AG04450 (cell line): ENCODE data around the gene TOMM6. TPM values are rescaled to one million over a fixed set of nuclear protein-coding genes. Genes with fewer than 3 reads are reported as not detected.

ENCODE experiments used
- CTCF ChIA-PET: fragments of 300-600, 350-600 bp; formaldehyde crosslinking; extraction: SDS; loops from one replicate; lab custom pipeline; 2022; ENCODE audit warnings: antibody characterized with exemption, inconsistent platforms; lab: Charles Lee
- POLR2A ChIA-PET: fragments of 350-600 bp; formaldehyde crosslinking; extraction: SDS; loops from one replicate; lab custom pipeline; 2021; ENCODE audit warnings: antibody characterized with exemption, inconsistent platforms; lab: Yijun Ruan, JAX
- DNase-seq: peaks from one replicate; pipeline ENCODE4 v3.0.0-alpha.2; 2011; ENCODE audit warnings: low read depth, low spot score
- H3K27ac ChIP-seq: one replicate; pipeline ENCODE4 v1.5.1; 2012; ENCODE audit warnings: low read depth, low read length, control low read depth
- H3K27me3 ChIP-seq: one replicate; pipeline ENCODE4 v1.6.0; 2012; ENCODE audit warnings: low read length; ENCODE audit not compliant: control insufficient read depth, insufficient read depth
- H3K4me3 ChIP-seq: 2 replicates; pipeline ENCODE4 v1.5.1; 2011; ENCODE audit warnings: mild to moderate bottlenecking, low read depth, low read length, control low read depth
- H3K9me3 ChIP-seq: 2 replicates; pipeline ENCODE4 v1.5.1; 2012; ENCODE audit warnings: low read length; ENCODE audit not compliant: control insufficient read depth, insufficient read depth
- CTCF ChIP-seq: IDR thresholded peaks from 2 replicates; pipeline ENCODE4 v1.5.1; 2011; ENCODE audit warnings: low read depth, low read length, control low read depth, inconsistent platforms
- polyA plus RNA-seq: library from polyadenylated mRNA; depleted of rRNA; stranded (reverse); fragments of >200 nt; gene quantifications from 2 replicates; pipeline ENCODE4 v1.2.3, GENCODE V29; 2011

TOMM6 gene
- polyA plus RNA-seq, 1 experiment, result 192 TPM

- DNase-seq, result no peak
- H3K4me3 ChIP-seq, result no peak overlapping the region
- ChIA-PET CTCF (interaction anchor here (0.8 to 1.6 kb wide), 3 partner anchors 96 to 219 kb away, joined by 4 to 6 read pairs (median 4); partner anchors contain the start of genes BYSL and MED20), POLR2A (no interaction called here)
- no peaks in the 10 kb centered on the region for H3K9me3 ChIP-seq
- no peak for TF ChIP-seq CTCF
- H3K27ac ChIP-seq, result no peak overlapping the region
- no peaks in the 10 kb centered on the region for H3K27me3 ChIP-seq
Measured at GRCh38 chr6:41824571-41825569, 37.4 kb downstream of the TOMM6 start.

GRCh38 chr6:41826343-41827022 lies 39.0 kb downstream of the TOMM6 start:
- H3K9me3 ChIP-seq, result no peaks in the 10 kb centered on the region
- ChIA-PET CTCF (interaction anchor here (1.5 kb wide), 1 partner anchor 39 kb away, joined by 3 read pairs; the partner anchor contains the start of gene TOMM6), POLR2A (no interaction called here)
- H3K27ac ChIP-seq, result no peak overlapping the region
- TF ChIP-seq CTCF, result no peak
- H3K27me3 ChIP-seq, result no peaks in the 10 kb centered on the region
- no peak overlapping the region for H3K4me3 ChIP-seq
- DNase-seq, result no peak

- ChIA-PET POLR2A (no interaction called here), CTCF (interaction anchor here (0.8 to 1.3 kb wide), 4 partner anchors 31 to 212 kb away, joined by 3 to 5 read pairs (median 4); partner anchors contain the start of genes BYSL and MED20)
- DNase-seq, result no peak
- Histone ChIP-seq H3K4me3 (no peak overlapping the region), H3K27me3 (no peaks in the 10 kb centered on the region), H3K27ac (no peak overlapping the region), H3K9me3 (no peaks in the 10 kb centered on the region)
- no peak for TF ChIP-seq CTCF
Measured at GRCh38 chr6:41832263-41832662, 44.8 kb downstream of the TOMM6 start.

- no peak overlapping the region for H3K4me3 ChIP-seq
- no peak for DNase-seq
- CTCF ChIA-PET, result interaction anchor here (0.6 to 1.8 kb wide), 3 partner anchors 48 to 133 kb away, joined by 3 to 5 read pairs (median 3); partner anchors contain the start of genes BYSL and MED20
- H3K27ac ChIP-seq, result no peak overlapping the region
- TF ChIP-seq CTCF, result no peak
- no peaks in the 10 kb centered on the region for H3K9me3 ChIP-seq
- no peaks in the 10 kb centered on the region for H3K27me3 ChIP-seq
- POLR2A ChIA-PET, result no interaction called here
Measured at GRCh38 chr6:41836022-41836659, 48.6 kb downstream of the TOMM6 start.
